K562 (cell line): Measurements from ENCODE around the gene DAB2. TPM values are rescaled to one million over a fixed set of nuclear protein-coding genes. Genes with fewer than 3 reads are reported as not detected.

Experiments used
- ATAC-seq: fragments of 200-7000 bp; cut with Tn5 transposase; 3 replicates; pipeline ENCODE4 v1.9.1; 2020; ENCODE audit warnings: moderate library complexity
- BruUV-seq: library from RNA; stranded (reverse); fragments of 400-500 nt; replicated peaks from 2 replicates; lab custom pipeline; 2021; lab: Mats Ljungman, UMichigan
- CTCF ChIA-PET: fragments of 300-600 bp; formaldehyde crosslinking; extraction: SDS; loops from one replicate; lab custom pipeline; 2021; ENCODE audit warnings: low intra/inter-chr PET ratio; lab: Yijun Ruan, JAX
- POLR2A ChIA-PET: fragments of 300-600, 350-650 bp; sonication (Branson Sonifier 250); formaldehyde crosslinking; extraction: SDS; loops from one replicate; lab custom pipeline; 2021; ENCODE audit warnings: antibody characterized with exemption, inconsistent platforms; lab: Yijun Ruan, JAX
- DNase-seq, 4 experiments: peaks; one replicate each; pipeline versions ENCODE4 v3.0.0 to v3.0.0-alpha.2; 2011 to 2018; ENCODE audit warnings: low spot score in 3 of 4, mixed read lengths in 3 of 4; ENCODE audit errors: extremely low read depth in 1 of 4
- FAIRE-seq: peaks from 2 replicates; lab custom pipeline; 2011; peaks lifted over from hg19 to GRCh38; lab: Jason Lieb, UNC
- H2AFZ ChIP-seq: 2 replicates; pipeline ENCODE4 v1.6.0; 2011; ENCODE audit warnings: low read depth, low read length, control low read depth, inconsistent platforms
- H3K27ac ChIP-seq: fragments of 200-600 bp; 3 replicates; pipeline ENCODE4 v1.8.0; 2011; ENCODE audit warnings: low read depth, mild to moderate bottlenecking, control low read depth, inconsistent platforms, low read length, moderate library complexity, mixed read lengths; ENCODE audit errors: extremely low read depth
- H3K27me3 ChIP-seq, 2 experiments: fragments of 300-600 bp in 1 of 2; 2 replicates in 1 of 2; 3 replicates in 1 of 2; pipeline versions ENCODE4 v1.6.0 to v1.8.0; 2011; ENCODE audit warnings: inconsistent platforms in 2 of 2, low read length in 2 of 2, mild to moderate bottlenecking in 1 of 2, mixed read lengths in 1 of 2, moderate library complexity in 1 of 2; ENCODE audit not compliant: control insufficient read depth in 2 of 2, insufficient read depth in 2 of 2
- H3K36me3 ChIP-seq: fragments of 300-600 bp; 3 replicates; pipeline ENCODE4 v1.8.0; 2011; ENCODE audit warnings: mild to moderate bottlenecking, low read length, inconsistent platforms; ENCODE audit not compliant: control insufficient read depth, insufficient read depth
- H3K4me1 ChIP-seq, 2 experiments: fragments of 200-600 bp in 1 of 2; replicated peaks in 1 of 2; 2 replicates in 1 of 2; 3 replicates in 1 of 2; pipeline versions ENCODE4 v1.5.1 to v1.8.0; 2011; ENCODE audit warnings: inconsistent platforms in 2 of 2, low read length in 2 of 2, mild to moderate bottlenecking in 1 of 2, mixed read lengths in 1 of 2, moderate library complexity in 1 of 2; ENCODE audit not compliant: control insufficient read depth in 2 of 2, insufficient read depth in 2 of 2
- H3K4me2 ChIP-seq: 2 replicates; pipeline ENCODE4 v1.6.1; 2011; ENCODE audit warnings: low read length, control low read depth, inconsistent platforms, mixed read lengths; ENCODE audit not compliant: insufficient read depth
- H3K4me3 ChIP-seq: fragments of 200-600 bp; sonication (generic), shearing (Covaris generic); 2 replicates; pipeline ENCODE4 v1.5.1; 2016; ENCODE audit warnings: control low read depth, inconsistent platforms
- H3K79me2 ChIP-seq: fragments of 200-600 bp; 3 replicates; pipeline ENCODE4 v1.8.0; 2011; ENCODE audit warnings: low read length, inconsistent platforms; ENCODE audit not compliant: control insufficient read depth, insufficient read depth
- H3K9ac ChIP-seq, 2 experiments: 2 replicates each; pipeline versions ENCODE4 v1.6.0 to v1.6.1; 2011; ENCODE audit warnings: low read depth in 2 of 2, low read length in 2 of 2, control low read depth in 1 of 2, inconsistent platforms in 1 of 2, mild to moderate bottlenecking in 1 of 2, mixed read lengths in 1 of 2; ENCODE audit not compliant: insufficient read depth in 1 of 2
- H3K9me1 ChIP-seq: one replicate; pipeline ENCODE4 v1.6.0; 2011; ENCODE audit warnings: inconsistent platforms, mild to moderate bottlenecking, low read length, moderate library complexity; ENCODE audit not compliant: control insufficient read depth, insufficient read depth
- H3K9me3 ChIP-seq: replicated peaks from 2 replicates; pipeline ENCODE4 v1.5.1; 2011; ENCODE audit warnings: low read depth, low read length, inconsistent platforms; ENCODE audit not compliant: control insufficient read depth, insufficient read depth
- H4K20me1 ChIP-seq: replicated peaks from 2 replicates; pipeline ENCODE4 v1.6.1; 2011; ENCODE audit warnings: low read length, inconsistent platforms, mixed read lengths; ENCODE audit not compliant: control insufficient read depth, insufficient read depth
- CAMTA2 ChIP-seq: fragments of 250-450 bp; sonication (Bioruptor Pico); conservative IDR thresholded peaks from 2 replicates; pipeline ENCODE4 v1.5.1; 2022
- ETV5 ChIP-seq: sonication (generic); formaldehyde crosslinking; IDR thresholded peaks from 2 replicates; pipeline ENCODE4 v1.4.0; 2020; ENCODE audit warnings: low read depth, mild to moderate bottlenecking, missing genetic modification reagents
- FOXA1 ChIP-seq: fragments of 450-650 bp; IDR thresholded peaks from 2 replicates; pipeline ENCODE4 v1.6.1; 2016; ENCODE audit warnings: mild to moderate bottlenecking, borderline replicate concordance
- GABPA ChIP-seq: fragments of 200-800 bp; sonication (Bioruptor generic); conservative IDR thresholded peaks from 2 replicates; pipeline ENCODE4 v1.6.1; 2016; ENCODE audit warnings: low read depth, missing genetic modification characterization, missing compliant biosample characterization
- GATAD2A ChIP-seq: fragments of 450-650 bp; IDR thresholded peaks from 2 replicates; pipeline ENCODE4 v1.6.1; 2017
- HDAC6 ChIP-seq: IDR thresholded peaks from 2 replicates; pipeline ENCODE4 v1.6.1; 2012; ENCODE audit warnings: low read depth, mild to moderate bottlenecking, control low read depth, inconsistent platforms, low read length, moderate library complexity
- MAFG ChIP-seq: fragments of 450-650 bp; conservative IDR thresholded peaks from 2 replicates; pipeline ENCODE4 v1.6.1; 2016; ENCODE audit warnings: missing genetic modification characterization, missing compliant biosample characterization
- MAZ ChIP-seq, 2 experiments: fragments of 450-650 bp in 1 of 2; sonication (generic) in 1 of 2; formaldehyde crosslinking; IDR thresholded peaks in 1 of 2; conservative IDR thresholded peaks in 1 of 2; 2 replicates each; pipeline versions ENCODE4 v1.4.0 to v1.5.0; 2020; ENCODE audit warnings: mild to moderate bottlenecking in 1 of 2, missing genetic modification reagents in 1 of 2
- SETDB1 ChIP-seq: IDR thresholded peaks from one replicate; pipeline ENCODE4 v1.6.1; 2012; ENCODE audit warnings: low read length, control low read depth, inconsistent platforms
- TCF7 ChIP-seq: sonication (generic); IDR thresholded peaks from 2 replicates; pipeline ENCODE4 v1.6.1; 2016; ENCODE audit warnings: antibody characterized with exemption, borderline replicate concordance
- XRCC5 ChIP-seq: fragments of 200-400 bp; formaldehyde crosslinking; IDR thresholded peaks from 2 replicates; pipeline ENCODE4 v1.6.1; 2017; ENCODE audit warnings: low read depth, mild to moderate bottlenecking, low read length
- ZNF583 ChIP-seq: fragments of 250-450 bp; sonication (Bioruptor Pico); IDR thresholded peaks from 2 replicates; pipeline ENCODE4 v1.4.0; 2020
- ZNF699 ChIP-seq: fragments of 250-450 bp; sonication (Bioruptor Pico); IDR thresholded peaks from 2 replicates; pipeline ENCODE4 v1.8.0; 2021; ENCODE audit warnings: mild to moderate bottlenecking, moderate library complexity; ENCODE audit not compliant: insufficient replicate concordance
- WGBS: fragments of 100-300 bp; shearing (Covaris generic); methylation state at CpG from one replicate; pipeline ENCODE4 v1.1.6; 2016; ENCODE audit warnings: low coverage, mixed read lengths; ENCODE audit not compliant: insufficient coverage; ENCODE audit errors: missing lambda C conversion rate; 5-methylcytosine and 5-hydroxymethylcytosine counted together
- in situ Hi-C: fragments of 300-500 bp; cut with MboI; formaldehyde crosslinking; loops from 4 replicates; pipeline ENCODE4 v1.15.0; 2018; ENCODE audit warnings: inconsistent platforms, mixed read lengths
- intact Hi-C: fragments of 100-400 bp; cut with micrococcal nuclease; formaldehyde crosslinking; loops from 2 replicates; pipeline ENCODE4 v1.14.2; 2022
- polyA plus RNA-seq, 8 experiments: library from polyadenylated mRNA; depleted of rRNA in 4 of 8; stranded (reverse) in 5 of 8; unstranded in 3 of 8; fragments of >200 nt; fragmentation: Nextera tagmentation in 2 of 8; fragmentation: Illumina TruSeq in 1 of 8; extraction: Ambion mirVana in 2 of 8; extraction: Trizol in 1 of 8; gene quantifications; 2 replicates each; pipeline versions ENCODE4 v1.2.1 to v1.2.3, GENCODE V29; 2011 to 2014; ENCODE audit warnings: inconsistent platforms in 1 of 8, missing spikeins in 1 of 8
- total RNA-seq, 7 experiments: library from RNA; depleted of rRNA in 6 of 7; stranded (reverse); fragments of >200 nt in 6 of 7; fragmentation: Illumina TruSeq in 2 of 7; extraction: Trizol in 2 of 7; gene quantifications; 2 replicates each; pipeline versions ENCODE4 v1.2.1 to v1.2.3, GENCODE V29; 2011 to 2021; ENCODE audit warnings: low replicate concordance in 1 of 7
- TF ChIP-seq, protein P1 (sequence below): fragments of 250-450 bp; sonication (Bioruptor Pico); IDR thresholded peaks from 2 replicates; pipeline ENCODE4 v1.8.0; 2021; ENCODE audit warnings: borderline replicate concordance, mild to moderate bottlenecking, moderate library complexity; ENCODE audit not compliant: poor library complexity, severe bottlenecking
- TF ChIP-seq, protein P2 (sequence below): fragments of 250-450 bp; sonication (Bioruptor Pico); IDR thresholded peaks from 2 replicates; pipeline ENCODE4 v1.4.0; 2020; ENCODE audit warnings: mild to moderate bottlenecking
- TF ChIP-seq, protein P3 (sequence below): fragments of 450-650 bp; IDR thresholded peaks from 2 replicates; pipeline ENCODE4 v1.6.1; 2016; ENCODE audit warnings: mild to moderate bottlenecking

The DAB2 gene
- total and polyA plus RNA-seq, 9 of the 15 experiments (the other 6 are each of a cell fraction or from before 2014, with no cell fraction given), result 6.6 to 29.9 (median 24.1) TPM

DNA sequence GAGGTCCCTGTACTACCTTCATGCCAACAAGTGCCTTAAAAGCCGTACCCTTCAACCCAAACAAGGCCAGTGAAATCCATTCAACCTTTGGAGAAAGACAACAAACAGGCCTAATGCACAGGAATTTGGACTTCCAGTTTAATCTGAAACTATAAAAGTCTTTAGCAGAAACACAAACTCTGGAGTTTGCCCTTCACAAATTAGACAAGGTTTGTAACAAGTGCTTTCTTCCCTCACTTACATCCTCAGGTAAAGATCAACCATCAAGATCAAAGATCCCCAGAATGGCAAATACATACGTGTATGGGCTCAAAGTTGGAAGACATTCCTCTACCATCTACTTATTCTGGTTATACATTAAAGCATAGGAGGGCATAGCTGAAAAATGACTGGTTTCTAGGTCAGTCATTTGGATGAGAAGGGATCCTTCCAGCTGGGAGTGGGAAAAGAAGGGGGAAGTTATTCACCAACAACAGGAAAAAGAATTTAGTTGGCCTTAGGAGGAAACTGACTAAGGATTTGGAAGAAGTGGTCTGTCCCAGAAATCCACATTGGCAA, 2.0 kb downstream of the DAB2 start:
- no peaks in the 10 kb centered on the region for H3K9me1 ChIP-seq
- peak overlapping the region; percentile 92 for H3K4me2 ChIP-seq
- no peak overlapping the region for H2AFZ ChIP-seq
- no peak overlapping the region for H3K4me3 ChIP-seq
- no TSS peak for BruUV-seq
- ATAC-seq (no peak), DNase-seq (no peak), FAIRE-seq (no peak)
- no peak overlapping the region for H3K27ac ChIP-seq
- 21% methylated on average over 2 of the region's 2 CpGs for WGBS
- no peaks in the 10 kb centered on the region for H3K27me3 ChIP-seq
- H3K4me1 ChIP-seq, result peaks cover 10 to 35% of the 10 kb centered on the region in 2 experiments; a peak in 4 of 5 replicates
- H3K9ac ChIP-seq, result no peak overlapping the region
- no peaks in the 10 kb centered on the region for H3K9me3 ChIP-seq
- no peaks in the 10 kb centered on the region for H4K20me1 ChIP-seq
- in situ Hi-C loops (no loop called here), intact Hi-C loops (loop anchor here (1.0 to 10.0 kb wide), 2 partner anchors 24 to 1412 kb away; partner anchors contain the start of gene RPL37)
- ChIA-PET CTCF (no interaction called here), POLR2A (interaction anchor here (0.7 to 6.2 kb wide), 8 partner anchors 10 to 971 kb away, joined by 3 to 84 read pairs (median 12); no protein-coding TSS in a partner anchor)
- peaks cover 10% of the 10 kb centered on the region; the same call in 2 of the 3 replicates for H3K79me2 ChIP-seq
- no peaks in the 10 kb centered on the region for H3K36me3 ChIP-seq
- TF ChIP-seq TCF7 (no peak), HDAC6 (no peak), CAMTA2 (no peak), ETV5 (CRISPR knock-in tag) (no peak), SETDB1 (no peak), MAZ (CRISPR knock-in tag; conservative IDR thresholded peaks at IDR 0.05 in 1 of 2, IDR thresholded peaks at IDR 0.05 in 1 of 2) (no peak), GATAD2A (no peak), ZNF583 (CRISPR knock-in tag) (no peak), GABPA (tag) (no peak), XRCC5 (no peak), MAFG (no peak), ZNF699 (no peak), FOXA1 (no peak)
- TF ChIP-seq, protein P1, sequence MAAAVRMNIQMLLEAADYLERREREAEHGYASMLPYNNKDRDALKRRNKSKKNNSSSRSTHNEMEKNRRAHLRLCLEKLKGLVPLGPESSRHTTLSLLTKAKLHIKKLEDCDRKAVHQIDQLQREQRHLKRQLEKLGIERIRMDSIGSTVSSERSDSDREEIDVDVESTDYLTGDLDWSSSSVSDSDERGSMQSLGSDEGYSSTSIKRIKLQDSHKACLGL, result no peak
- TF ChIP-seq, protein P2, sequence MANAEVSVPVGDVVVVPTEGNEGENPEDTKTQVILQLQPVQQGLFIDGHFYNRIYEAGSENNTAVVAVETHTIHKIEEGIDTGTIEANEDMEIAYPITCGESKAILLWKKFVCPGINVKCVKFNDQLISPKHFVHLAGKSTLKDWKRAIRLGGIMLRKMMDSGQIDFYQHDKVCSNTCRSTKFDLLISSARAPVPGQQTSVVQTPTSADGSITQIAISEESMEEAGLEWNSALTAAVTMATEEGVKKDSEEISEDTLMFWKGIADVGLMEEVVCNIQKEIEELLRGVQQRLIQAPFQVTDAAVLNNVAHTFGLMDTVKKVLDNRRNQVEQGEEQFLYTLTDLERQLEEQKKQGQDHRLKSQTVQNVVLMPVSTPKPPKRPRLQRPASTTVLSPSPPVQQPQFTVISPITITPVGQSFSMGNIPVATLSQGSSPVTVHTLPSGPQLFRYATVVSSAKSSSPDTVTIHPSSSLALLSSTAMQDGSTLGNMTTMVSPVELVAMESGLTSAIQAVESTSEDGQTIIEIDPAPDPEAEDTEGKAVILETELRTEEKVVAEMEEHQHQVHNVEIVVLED, result no peak
- TF ChIP-seq, protein P3, sequence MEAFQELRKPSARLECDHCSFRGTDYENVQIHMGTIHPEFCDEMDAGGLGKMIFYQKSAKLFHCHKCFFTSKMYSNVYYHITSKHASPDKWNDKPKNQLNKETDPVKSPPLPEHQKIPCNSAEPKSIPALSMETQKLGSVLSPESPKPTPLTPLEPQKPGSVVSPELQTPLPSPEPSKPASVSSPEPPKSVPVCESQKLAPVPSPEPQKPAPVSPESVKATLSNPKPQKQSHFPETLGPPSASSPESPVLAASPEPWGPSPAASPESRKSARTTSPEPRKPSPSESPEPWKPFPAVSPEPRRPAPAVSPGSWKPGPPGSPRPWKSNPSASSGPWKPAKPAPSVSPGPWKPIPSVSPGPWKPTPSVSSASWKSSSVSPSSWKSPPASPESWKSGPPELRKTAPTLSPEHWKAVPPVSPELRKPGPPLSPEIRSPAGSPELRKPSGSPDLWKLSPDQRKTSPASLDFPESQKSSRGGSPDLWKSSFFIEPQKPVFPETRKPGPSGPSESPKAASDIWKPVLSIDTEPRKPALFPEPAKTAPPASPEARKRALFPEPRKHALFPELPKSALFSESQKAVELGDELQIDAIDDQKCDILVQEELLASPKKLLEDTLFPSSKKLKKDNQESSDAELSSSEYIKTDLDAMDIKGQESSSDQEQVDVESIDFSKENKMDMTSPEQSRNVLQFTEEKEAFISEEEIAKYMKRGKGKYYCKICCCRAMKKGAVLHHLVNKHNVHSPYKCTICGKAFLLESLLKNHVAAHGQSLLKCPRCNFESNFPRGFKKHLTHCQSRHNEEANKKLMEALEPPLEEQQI, result no peak
